Stomach (tissue), 9 donors: ENCODE results near the gene RASL12. TPM values are rescaled to one million over a fixed set of nuclear protein-coding genes. Genes with fewer than 3 reads are reported as not detected.

Experiments
- DNase-seq, 2 donors: peaks; one replicate each; pipeline versions ENCODE4 v3.0.0 to v3.0.0-alpha.2; 2013 to 2019
- H3K27ac ChIP-seq, 5 donors: fragments of 200-600 bp in 4 of 5; sonication (generic) in 4 of 5; one replicate each; pipeline ENCODE4 v1.5.1; 2013 to 2019; ENCODE audit warnings: mild to moderate bottlenecking in 1 of 5, moderate library complexity in 1 of 5
- H3K27me3 ChIP-seq, 3 donors: fragments of 200-600 bp; sonication (generic); one replicate each; pipeline ENCODE4 v1.5.1; 2017 to 2019; ENCODE audit warnings: mixed run types in 1 of 3
- H3K36me3 ChIP-seq, 4 donors: fragments of 200-600 bp; sonication (generic); 1 replicate in 3 of 4; 2 replicates in 1 of 4; pipeline ENCODE4 v1.5.1; 2016 to 2019
- H3K4me1 ChIP-seq, 4 donors: fragments of 200-600 bp; sonication (generic); one replicate each; pipeline ENCODE4 v1.5.1; 2016 to 2019
- H3K4me3 ChIP-seq, 4 donors: fragments of 200-600 bp; sonication (generic) in 3 of 4; one replicate each; pipeline ENCODE4 v1.5.1; 2016 to 2019; ENCODE audit warnings: mild to moderate bottlenecking in 1 of 4
- H3K9me3 ChIP-seq, 4 donors: fragments of 200-600 bp; sonication (generic); one replicate each; pipeline ENCODE4 v1.5.1; 2016 to 2019
- EP300 ChIP-seq: sonication (generic); formaldehyde crosslinking; IDR thresholded peaks from one replicate; pipeline ENCODE4 v1.6.1; 2017; ENCODE audit warnings: antibody characterized with exemption
- POLR2A ChIP-seq, 4 donors: fragments of 450-650 bp; IDR thresholded peaks; one replicate each; pipeline ENCODE4 v1.6.1; 2016; ENCODE audit warnings: antibody characterized with exemption in 4 of 4, control low read depth in 2 of 4, mild to moderate bottlenecking in 1 of 4, moderate library complexity in 1 of 4
- POLR2AphosphoS5 ChIP-seq, 3 donors: sonication (generic); formaldehyde crosslinking; IDR thresholded peaks; one replicate each; pipeline ENCODE4 v1.6.1; 2016; ENCODE audit warnings: antibody characterized with exemption in 3 of 3
- WGBS, 5 donors: extraction: QIAGEN DNeasy Blood & Tissue Kit in 3 of 5; methylation state at CpG; one replicate each; pipeline versions ENCODE4 v1.1.5 to v1.1.7; 2013 to 2018; 5-methylcytosine and 5-hydroxymethylcytosine counted together
- intact Hi-C: fragments of 100-400 bp; cut with DNase I; formaldehyde crosslinking; loops from one replicate; pipeline ENCODE4 v1.15.1; 2023; ENCODE audit warnings: low total_unique reads
- polyA plus RNA-seq, 3 donors: library from polyadenylated mRNA; stranded (reverse); fragments of 200-250 nt; gene quantifications; one replicate each; pipeline ENCODE4 v1.2.3, GENCODE V29; 2013
- total RNA-seq, 5 donors: library from RNA; depleted of rRNA; stranded (reverse); fragments of >200 nt; gene quantifications; one replicate each; pipeline versions ENCODE4 v1.1.0 to v1.2.3, GENCODE V29; 2014 to 2016
- TF ChIP-seq, protein P1 (sequence below), 7 experiments: fragments of 450-650 bp in 4 of 7; fragments of 200-600 bp in 3 of 7; sonication (generic) in 3 of 7; IDR thresholded peaks; one replicate each; pipeline ENCODE4 v1.5.1; 2016 to 2019; ENCODE audit warnings: antibody characterized with exemption in 7 of 7, control low read depth in 2 of 7, mild to moderate bottlenecking in 1 of 7
- donor health status: healthy with polysubstance abuse.
- donor health status: Bipolar disorder and iron deficiency.
- donor health status: healthy.

RASL12 gene
- total and polyA plus RNA-seq, 8 donors: 0.58 to 27.7 (median 10.9) TPM

DNA sequence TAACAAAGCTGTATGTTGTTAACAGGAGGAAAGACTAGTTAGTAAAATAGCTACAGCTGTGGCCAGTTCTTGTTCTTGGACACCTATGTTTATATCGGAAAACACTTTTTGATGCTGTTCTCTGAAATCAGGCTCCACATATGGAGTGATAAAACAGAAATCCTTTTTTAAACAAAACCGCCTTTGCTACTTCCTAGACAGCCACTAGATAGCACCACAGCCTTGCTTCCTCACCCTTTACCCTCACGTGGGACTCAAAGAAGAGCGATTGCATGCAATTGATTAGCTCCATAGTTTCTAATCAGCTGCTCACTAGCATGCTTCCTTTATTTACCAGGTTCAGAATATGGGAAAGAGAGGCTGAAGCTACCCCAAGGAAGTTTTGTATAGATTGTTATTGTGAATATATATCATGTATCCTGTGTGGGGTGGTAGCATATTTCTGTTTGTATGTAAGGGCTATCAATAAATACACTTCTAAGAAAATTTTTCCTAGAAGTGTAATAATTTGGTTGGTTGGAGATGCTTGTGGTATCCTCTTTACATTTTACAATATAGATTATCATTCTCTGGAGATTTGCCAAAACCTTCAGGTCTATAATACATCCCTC, 34.0 kb downstream of the RASL12 start:
- peaks cover 0 to 22% (median 9%) of the 10 kb centered on the region in 4 donors for H3K4me1 ChIP-seq
- no peaks in the 10 kb centered on the region for H3K36me3 ChIP-seq
- no peaks in the 10 kb centered on the region for H3K9me3 ChIP-seq
- no peak overlapping the region for H3K4me3 ChIP-seq
- WGBS, 5 donors: 3 to 11% (median 8%) methylated on average over 4 of the region's 4 CpGs
- H3K27me3 ChIP-seq: no peaks in the 10 kb centered on the region
- no peak overlapping the region for H3K27ac ChIP-seq
- TF ChIP-seq, protein P1, sequence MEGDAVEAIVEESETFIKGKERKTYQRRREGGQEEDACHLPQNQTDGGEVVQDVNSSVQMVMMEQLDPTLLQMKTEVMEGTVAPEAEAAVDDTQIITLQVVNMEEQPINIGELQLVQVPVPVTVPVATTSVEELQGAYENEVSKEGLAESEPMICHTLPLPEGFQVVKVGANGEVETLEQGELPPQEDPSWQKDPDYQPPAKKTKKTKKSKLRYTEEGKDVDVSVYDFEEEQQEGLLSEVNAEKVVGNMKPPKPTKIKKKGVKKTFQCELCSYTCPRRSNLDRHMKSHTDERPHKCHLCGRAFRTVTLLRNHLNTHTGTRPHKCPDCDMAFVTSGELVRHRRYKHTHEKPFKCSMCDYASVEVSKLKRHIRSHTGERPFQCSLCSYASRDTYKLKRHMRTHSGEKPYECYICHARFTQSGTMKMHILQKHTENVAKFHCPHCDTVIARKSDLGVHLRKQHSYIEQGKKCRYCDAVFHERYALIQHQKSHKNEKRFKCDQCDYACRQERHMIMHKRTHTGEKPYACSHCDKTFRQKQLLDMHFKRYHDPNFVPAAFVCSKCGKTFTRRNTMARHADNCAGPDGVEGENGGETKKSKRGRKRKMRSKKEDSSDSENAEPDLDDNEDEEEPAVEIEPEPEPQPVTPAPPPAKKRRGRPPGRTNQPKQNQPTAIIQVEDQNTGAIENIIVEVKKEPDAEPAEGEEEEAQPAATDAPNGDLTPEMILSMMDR (IDR thresholded peaks at IDR 0.05): peak in 2 of 7 experiments; percentile 13 to 16
- TF ChIP-seq POLR2AphosphoS5 (IDR thresholded peaks at IDR 0.05) (no peak), POLR2A (IDR thresholded peaks at IDR 0.05) (no peak), EP300 (no peak)
- intact Hi-C loops: loop anchor here (10.0 kb wide), 1 partner anchor 51 kb away; no protein-coding TSS in a partner anchor
- peak in 1 of 2 donors; percentile 73 for DNase-seq

DNA sequence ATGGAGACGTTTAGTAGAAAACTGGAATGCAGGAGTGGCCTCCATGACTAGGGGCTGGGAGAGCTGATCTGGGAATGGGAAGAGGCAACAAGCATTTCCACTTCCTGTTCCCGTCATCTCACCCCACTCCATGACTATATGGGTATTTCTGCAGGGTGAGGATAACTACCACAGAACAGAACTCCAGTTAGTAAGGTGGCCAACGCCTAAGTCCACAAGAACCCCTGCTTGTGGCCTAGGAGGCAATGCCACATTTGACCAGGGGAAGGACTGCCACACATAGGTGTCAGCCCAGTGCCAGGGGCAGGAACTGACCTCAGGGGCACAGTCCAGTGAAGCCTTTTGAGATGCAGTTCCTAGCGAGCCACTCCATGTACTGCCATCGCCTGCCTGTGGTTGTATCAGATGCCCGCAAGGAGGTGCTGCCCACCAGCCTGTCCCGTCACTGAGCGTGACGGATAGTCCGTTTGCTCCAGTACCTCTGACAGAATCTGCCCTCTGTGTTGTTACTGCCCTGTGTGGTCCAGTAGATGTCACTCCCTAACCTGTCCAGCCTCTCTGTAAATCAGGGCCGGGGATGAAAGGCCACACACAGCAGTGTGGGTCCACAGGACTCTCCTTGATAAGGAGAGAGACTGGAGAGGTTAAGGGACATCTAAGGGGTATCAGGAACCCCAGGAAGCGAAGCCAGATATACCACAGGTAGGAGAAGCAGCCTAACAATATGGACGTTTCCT, 34.8 kb downstream of the RASL12 start:
- Histone ChIP-seq H3K9me3 (no peaks in the 10 kb centered on the region), H3K27ac (no peak overlapping the region), H3K4me1 (peaks cover 5 to 29% (median 16%) of the 10 kb centered on the region in 4 donors), H3K27me3 (no peaks in the 10 kb centered on the region), H3K36me3 (no peaks in the 10 kb centered on the region), H3K4me3 (no peak overlapping the region)
- TF ChIP-seq POLR2AphosphoS5 (IDR thresholded peaks at IDR 0.05): peak in 1 of 3 donors; percentile 28
- TF ChIP-seq, protein P1 (IDR thresholded peaks at IDR 0.05): peak in 5 of 7 experiments; percentile 40 to 60 (median 57)
- TF ChIP-seq EP300: no peak
- WGBS, 5 donors: 19 to 31% (median 27%) methylated on average over 13 of the region's 13 CpGs
- intact Hi-C loops: loop anchor here (10.0 kb wide), 1 partner anchor 52 kb away; no protein-coding TSS in a partner anchor
- DNase-seq: peak; percentile 68 to 83

DNA sequence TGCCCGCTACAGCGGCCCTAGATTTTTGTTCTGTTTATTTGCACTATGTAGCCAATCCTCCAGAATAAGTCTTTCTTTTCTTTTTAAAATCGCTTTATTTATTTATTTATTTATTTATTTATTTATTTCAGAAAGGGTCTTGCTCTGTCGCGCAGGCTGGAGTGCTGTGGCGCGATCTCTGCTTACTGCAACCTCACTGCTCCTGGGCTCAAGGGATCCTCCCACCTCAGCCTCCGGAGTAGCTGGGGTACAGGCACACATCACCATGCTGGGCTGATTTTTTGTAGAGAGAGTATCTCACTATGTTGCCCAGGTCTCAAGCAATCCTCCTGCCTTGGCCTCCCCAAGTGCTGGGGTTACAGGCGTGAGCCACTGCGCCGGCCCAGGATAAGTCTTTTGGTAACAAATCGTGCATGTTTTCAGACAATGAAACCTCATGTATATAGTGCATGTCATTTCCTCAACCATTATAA, 38.0 kb downstream of the RASL12 start:
- TF ChIP-seq EP300 (no peak), POLR2A (IDR thresholded peaks at IDR 0.05) (no peak), POLR2AphosphoS5 (IDR thresholded peaks at IDR 0.05) (no peak)
- TF ChIP-seq, protein P1 (IDR thresholded peaks at IDR 0.05): no peak
- Histone ChIP-seq H3K27me3 (no peaks in the 10 kb centered on the region), H3K27ac (peak overlapping the region in 3 of 5 donors; percentile 81 to 85 (median 81)), H3K9me3 (no peaks in the 10 kb centered on the region), H3K4me1 (peaks cover 9 to 41% (median 25%) of the 10 kb centered on the region in 4 donors), H3K36me3 (peaks cover 5 to 22% (median 20%) of the 10 kb centered on the region in 4 donors), H3K4me3 (peak overlapping the region; percentile 68 to 95 (median 75))
- intact Hi-C loops: loop anchor here (10.0 kb wide), 1 partner anchor 55 kb away; no protein-coding TSS in a partner anchor
- DNase-seq: no peak
- WGBS, 5 donors: 60 to 63% (median 62%) methylated on average over 12 of the region's 12 CpGs

DNA sequence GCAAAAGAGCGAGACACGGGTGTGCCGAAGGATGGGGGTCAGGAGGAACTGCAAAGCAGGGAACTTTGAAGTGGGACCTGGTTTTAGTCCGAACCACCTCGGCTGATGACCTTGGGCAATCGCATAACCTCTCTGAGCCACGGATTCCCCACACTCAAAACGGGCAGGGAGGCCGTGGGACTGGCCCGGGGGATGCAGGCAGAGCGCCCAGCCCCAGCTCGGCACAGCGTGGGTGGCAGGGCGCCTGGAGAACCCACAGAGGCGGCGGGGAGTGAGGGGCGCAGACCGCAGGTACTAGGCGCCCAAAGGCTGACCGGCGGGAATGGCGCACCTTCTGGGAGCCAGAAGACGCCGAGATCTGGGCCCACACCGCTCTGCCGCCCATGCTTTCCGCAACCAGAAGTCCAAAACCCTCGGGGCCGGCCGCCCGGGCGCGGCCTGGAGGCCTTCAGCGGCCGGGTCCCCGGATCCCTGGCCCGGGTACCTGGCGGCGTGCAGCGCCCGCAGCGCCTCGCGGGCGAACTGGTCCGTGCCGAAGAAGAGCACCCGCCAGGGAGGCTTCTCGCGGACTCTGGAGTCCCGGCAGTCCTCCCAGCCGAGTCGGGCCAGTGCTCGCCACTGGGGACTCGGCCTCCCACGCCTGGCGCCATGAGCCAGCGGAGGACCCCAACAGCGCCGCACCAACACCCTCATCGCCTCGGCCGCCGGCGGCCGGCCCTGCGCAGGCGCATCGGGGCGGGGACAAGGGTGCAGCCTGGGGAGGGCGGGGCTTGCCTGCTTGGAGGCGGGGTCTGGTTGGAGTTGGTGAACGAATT, 38.7 kb downstream of the RASL12 start, which contains the start of gene MTFMT:
Gene MTFMT, minus strand, starts transcription at position 719 of the 815 bp plus-strand sequence. Its CDS starts 26 bp downstream, at position 693.
- Histone ChIP-seq H3K9me3 (no peaks in the 10 kb centered on the region), H3K27me3 (no peaks in the 10 kb centered on the region), H3K4me3 (peak within 1 kb of the TSS; percentile 68 to 95 (median 75)), H3K27ac (peak within 1 kb of the TSS; percentile 70 to 85 (median 81)), H3K36me3 (peaks cover 5 to 29% (median 27%) of the 10 kb centered on the region in 4 donors), H3K4me1 (peaks cover 9 to 41% (median 24%) of the 10 kb centered on the region in 4 donors)
- intact Hi-C loops: no loop called here
- TF ChIP-seq, protein P1 (IDR thresholded peaks at IDR 0.05): peak in 1 of 7 experiments; percentile 17
- TF ChIP-seq POLR2A (IDR thresholded peaks at IDR 0.05) (peak in 1 of 4 donors; percentile 78), EP300 (no peak), POLR2AphosphoS5 (IDR thresholded peaks at IDR 0.05) (peak; percentile 75 to 95 (median 88))
- 0 to 1% (median 0%) methylated on average over 42 to 73 of the region's 73 CpGs for WGBS, 5 donors
- DNase-seq: peak; percentile 94 to 96
